BLaER1 (cell line): ENCODE data around the gene MIXL1.

Experiments used
- H3K27ac ChIP-seq: shearing (Covaris generic); formaldehyde crosslinking; 2 replicates; pipeline ENCODE4 v1.8.1; 2022
- H3K27me3 ChIP-seq: shearing (Covaris generic); formaldehyde crosslinking; 2 replicates; pipeline ENCODE4 v1.8.1; 2022
- H3K36me3 ChIP-seq: shearing (Covaris generic); formaldehyde crosslinking; 2 replicates; pipeline ENCODE4 v1.8.1; 2022
- H3K4me1 ChIP-seq: shearing (Covaris generic); formaldehyde crosslinking; 2 replicates; pipeline ENCODE4 v1.8.1; 2022
- H3K4me2 ChIP-seq: shearing (Covaris generic); formaldehyde crosslinking; 2 replicates; pipeline ENCODE4 v1.8.1; 2022
- H3K4me3 ChIP-seq: shearing (Covaris generic); formaldehyde crosslinking; 2 replicates; pipeline ENCODE4 v1.8.1; 2022
- H3K9ac ChIP-seq: shearing (Covaris generic); formaldehyde crosslinking; 2 replicates; pipeline ENCODE4 v1.8.1; 2022
- H3K9me3 ChIP-seq: shearing (Covaris generic); formaldehyde crosslinking; 2 replicates; pipeline ENCODE4 v1.8.1; 2022
- H4K20me1 ChIP-seq: shearing (Covaris generic); formaldehyde crosslinking; 2 replicates; pipeline ENCODE4 v1.8.1; 2022
- Cebpa-rat ChIP-seq: shearing (Covaris generic); IDR thresholded peaks from 2 replicates; pipeline ENCODE4 v1.8.1; 2022

MIXL1 gene

DNA sequence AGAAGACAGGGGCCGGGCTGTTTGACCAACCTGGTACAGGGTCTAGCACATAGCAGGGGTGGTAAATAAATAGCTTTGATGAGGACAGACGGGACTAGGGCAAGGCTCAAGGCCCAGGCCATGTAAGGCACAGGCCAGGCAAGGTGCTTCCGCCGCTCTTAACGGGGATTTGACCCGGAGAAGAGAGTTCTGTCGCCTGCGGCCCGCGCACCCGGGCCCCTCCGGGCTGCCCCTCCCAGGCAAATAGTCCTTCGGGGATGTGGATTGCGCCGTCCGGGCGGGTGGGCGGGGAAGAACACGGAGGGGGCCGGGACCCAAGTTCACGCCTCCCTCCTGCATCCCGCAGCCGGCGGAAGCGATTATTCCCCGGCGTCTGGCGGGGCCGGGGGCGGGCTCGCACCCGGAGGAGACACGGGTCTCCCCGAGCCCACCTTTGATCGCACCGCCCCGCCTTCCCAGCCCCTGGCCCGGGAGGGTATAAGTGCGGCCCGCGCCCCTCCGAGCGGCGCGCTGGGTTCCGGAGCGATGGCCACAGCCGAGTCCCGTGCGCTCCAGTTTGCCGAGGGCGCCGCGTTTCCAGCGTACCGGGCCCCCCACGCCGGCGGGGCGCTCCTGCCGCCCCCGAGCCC, at the start of gene MIXL1:
TSS of gene MIXL1 (plus strand) at position 508 of the 629 bp plus-strand sequence. CDS start at position 526, 18 bp downstream.
- H3K36me3 ChIP-seq = peaks cover 1% of the 10 kb centered on the region; the same call in 1 of the 2 replicates
- peaks cover 11% of the 10 kb centered on the region for H3K4me1 ChIP-seq
- H3K4me3 ChIP-seq = peak within 1 kb of the TSS; percentile 65
- H3K27me3 ChIP-seq = peaks cover 69% of the 10 kb centered on the region
- no peak within 1 kb of the TSS for H3K9ac ChIP-seq
- peak within 1 kb of the TSS; percentile 89 for H3K4me2 ChIP-seq
- H4K20me1 ChIP-seq = peaks cover 24% of the 10 kb centered on the region; the same call in 1 of the 2 replicates
- no peak for TF ChIP-seq Cebpa-rat
- no peaks in the 10 kb centered on the region for H3K9me3 ChIP-seq
- no peak within 1 kb of the TSS for H3K27ac ChIP-seq

DNA sequence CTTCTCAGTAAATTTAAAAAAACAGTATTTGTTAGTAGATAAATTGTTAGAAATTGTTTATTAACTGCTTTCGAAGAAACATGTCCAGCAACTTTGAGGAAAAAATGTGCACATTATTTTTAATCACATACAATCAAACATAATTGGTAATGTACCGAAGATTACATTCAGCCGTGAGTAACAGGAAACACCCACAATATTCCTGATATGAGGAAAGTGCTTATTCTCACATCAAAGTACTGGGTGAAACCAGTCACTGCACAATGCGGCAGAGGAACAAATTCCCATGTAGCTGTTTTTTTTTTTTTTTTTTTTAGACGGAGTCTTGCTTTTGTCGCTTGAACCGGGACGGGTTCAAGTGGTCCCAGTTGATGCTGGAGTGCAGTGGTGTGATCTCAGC, 46.6 kb upstream of the MIXL1 start:
- Histone ChIP-seq H3K4me1 (peaks cover 8% of the 10 kb centered on the region; the same call in 1 of the 2 replicates), H3K36me3 (peaks cover 40% of the 10 kb centered on the region), H3K4me3 (no peak overlapping the region), H3K4me2 (no peak overlapping the region), H3K27ac (no peak overlapping the region), H4K20me1 (peaks cover 92% of the 10 kb centered on the region), H3K9me3 (no peaks in the 10 kb centered on the region), H3K9ac (no peak overlapping the region), H3K27me3 (no peaks in the 10 kb centered on the region)
- no peak for TF ChIP-seq Cebpa-rat

DNA sequence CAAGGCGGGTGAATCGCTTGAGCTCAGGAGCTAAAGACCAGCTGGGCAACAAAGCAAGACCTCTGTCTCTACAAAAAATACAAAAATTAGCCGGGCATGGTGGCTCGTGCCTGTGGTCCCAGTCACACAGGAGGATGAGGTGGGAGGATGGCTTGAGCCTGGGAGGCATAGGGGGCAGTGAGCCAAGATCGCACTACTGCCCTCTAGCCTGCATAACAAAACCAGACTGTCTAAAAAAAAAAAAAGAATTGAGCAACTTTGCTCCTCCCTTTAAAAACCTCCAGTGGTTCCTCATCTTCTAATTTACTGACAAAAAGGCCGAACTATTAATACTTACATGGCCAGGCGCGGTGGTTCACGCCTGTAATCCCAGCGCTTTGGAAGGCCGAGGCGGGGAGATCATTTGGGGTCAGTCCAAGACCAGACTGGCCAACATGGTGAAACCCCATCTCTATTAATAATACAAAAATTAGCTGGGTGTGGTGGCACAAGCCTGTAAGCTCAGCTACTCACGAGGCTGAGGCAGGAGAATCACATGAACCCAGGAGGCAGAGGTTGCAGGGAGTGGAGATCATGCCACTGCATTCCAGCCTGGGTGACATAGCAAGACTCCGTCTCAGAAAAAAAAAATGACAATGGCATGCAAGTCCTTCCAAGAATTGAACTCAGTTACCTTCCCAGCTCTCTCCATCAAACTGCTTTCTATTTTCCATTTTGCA, 41.3 kb upstream of the MIXL1 start:
- Histone ChIP-seq H3K36me3 (peaks cover 54% of the 10 kb centered on the region), H4K20me1 (peaks cover 87% of the 10 kb centered on the region), H3K4me3 (no peak overlapping the region), H3K4me1 (peaks cover 34% of the 10 kb centered on the region), H3K27me3 (no peaks in the 10 kb centered on the region), H3K4me2 (no peak overlapping the region), H3K27ac (no peak overlapping the region), H3K9me3 (no peaks in the 10 kb centered on the region), H3K9ac (no peak overlapping the region)
- 0 out of 2 replicates have a peak, but pooled peaks have one; percentile 32 for TF ChIP-seq Cebpa-rat

DNA sequence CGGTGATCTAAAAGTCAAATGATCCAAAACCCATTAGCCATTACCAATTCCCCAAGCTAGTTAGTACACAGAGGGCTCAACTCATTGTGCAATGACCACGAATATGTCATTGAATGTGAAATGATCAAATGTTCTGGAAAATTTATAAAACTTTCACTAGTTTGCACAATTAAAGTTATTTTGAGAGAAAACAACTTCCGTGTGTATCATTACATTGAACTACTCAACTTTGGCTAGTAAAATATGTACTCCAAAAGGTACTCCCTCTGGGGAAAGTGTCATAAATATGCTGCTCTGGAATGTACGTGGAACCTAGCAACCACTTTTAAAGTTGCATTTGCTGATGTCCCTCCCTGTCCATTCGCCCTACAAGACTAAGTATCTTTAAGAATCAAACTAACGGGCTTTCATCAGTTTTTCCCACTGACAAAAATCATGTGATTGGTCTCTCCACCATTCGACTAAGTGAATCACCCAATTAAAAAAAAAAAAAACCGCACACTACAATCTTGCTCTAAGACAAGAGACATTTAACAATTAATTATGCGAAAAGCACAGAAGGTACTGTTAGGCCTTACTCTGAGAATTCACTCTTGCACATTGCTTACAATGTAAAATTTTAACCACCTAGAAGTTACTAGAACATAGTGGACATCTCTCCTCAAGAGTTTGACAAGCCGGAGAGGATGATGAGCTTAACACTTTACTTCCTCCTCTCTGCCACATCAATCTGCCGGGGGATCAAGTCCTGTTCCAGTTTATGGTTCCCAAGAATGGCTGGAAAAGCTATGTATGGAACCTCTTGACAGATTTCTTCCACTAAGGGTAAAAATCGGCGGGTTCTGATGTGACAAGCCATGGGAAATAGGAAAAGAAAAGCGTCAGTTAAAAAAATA, 38.1 kb upstream of the MIXL1 start:
- Histone ChIP-seq H3K4me2 (peak overlapping the region; percentile 96), H4K20me1 (peaks cover 55% of the 10 kb centered on the region), H3K27me3 (no peaks in the 10 kb centered on the region), H3K9ac (peak overlapping the region; percentile 91), H3K4me1 (peaks cover 42% of the 10 kb centered on the region), H3K36me3 (peaks cover 34% of the 10 kb centered on the region), H3K27ac (peak overlapping the region; percentile 94), H3K4me3 (peak overlapping the region; percentile 80), H3K9me3 (no peaks in the 10 kb centered on the region)
- no peak for TF ChIP-seq Cebpa-rat

DNA sequence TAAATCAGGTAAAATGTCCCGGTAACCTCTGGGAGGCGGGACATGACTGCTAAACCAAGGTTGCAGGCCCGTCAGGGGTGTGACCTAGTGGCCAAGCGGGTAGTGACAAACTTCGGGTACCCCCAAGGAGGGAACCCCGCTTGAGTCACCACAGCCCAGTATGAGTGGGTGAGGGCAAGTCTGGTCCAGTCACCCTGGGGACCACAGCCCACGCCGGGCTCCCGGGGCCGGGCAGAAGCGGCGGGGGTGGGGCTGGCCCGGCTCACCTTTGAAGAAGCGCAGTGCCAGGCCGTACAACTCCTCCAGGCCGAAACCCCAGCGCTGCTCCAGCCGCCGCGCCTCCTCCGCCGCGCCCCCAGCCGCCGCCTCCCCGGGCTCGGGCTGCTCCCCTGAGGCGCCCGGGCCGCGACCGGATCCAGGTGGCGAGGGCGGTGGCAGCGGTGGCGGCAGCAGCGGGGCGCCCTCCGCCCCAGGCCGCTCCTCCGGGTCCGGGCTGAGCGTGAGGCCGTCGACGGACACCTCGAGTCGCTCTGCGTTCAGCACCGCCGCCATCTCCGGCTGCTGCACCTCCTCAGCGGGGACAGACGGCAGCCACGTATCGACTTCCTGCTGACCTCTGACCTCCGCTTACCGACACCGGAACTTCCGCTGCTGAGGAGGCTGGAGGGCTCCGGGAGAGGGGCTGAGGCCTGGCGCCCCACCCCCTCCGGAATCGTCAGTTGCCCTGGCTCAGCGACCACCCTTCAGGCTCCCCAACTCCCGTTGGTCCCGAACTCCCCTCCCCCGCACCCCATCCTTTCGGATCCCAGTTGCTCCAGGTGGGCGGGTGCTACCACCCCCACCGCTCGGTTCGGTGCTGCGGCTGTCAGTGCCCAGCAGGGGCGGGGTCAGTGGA, 37.1 kb upstream of the MIXL1 start, which contains the start of gene ACBD3:
TSS of gene ACBD3 (minus strand) at position 618 of the 895 bp plus-strand sequence. CDS start at position 552, 66 bp downstream.
- H3K4me2 ChIP-seq = peak within 1 kb of the TSS; percentile 96
- peaks cover 28% of the 10 kb centered on the region; the same call in 1 of the 2 replicates for H3K36me3 ChIP-seq
- H3K9me3 ChIP-seq = no peaks in the 10 kb centered on the region
- peaks cover 49% of the 10 kb centered on the region for H4K20me1 ChIP-seq
- H3K4me3 ChIP-seq = peak within 1 kb of the TSS; percentile 80
- peak within 1 kb of the TSS; percentile 91 for H3K9ac ChIP-seq
- peak within 1 kb of the TSS; percentile 94 for H3K27ac ChIP-seq
- no peaks in the 10 kb centered on the region for H3K27me3 ChIP-seq
- TF ChIP-seq Cebpa-rat = no peak
- H3K4me1 ChIP-seq = peaks cover 42% of the 10 kb centered on the region

DNA sequence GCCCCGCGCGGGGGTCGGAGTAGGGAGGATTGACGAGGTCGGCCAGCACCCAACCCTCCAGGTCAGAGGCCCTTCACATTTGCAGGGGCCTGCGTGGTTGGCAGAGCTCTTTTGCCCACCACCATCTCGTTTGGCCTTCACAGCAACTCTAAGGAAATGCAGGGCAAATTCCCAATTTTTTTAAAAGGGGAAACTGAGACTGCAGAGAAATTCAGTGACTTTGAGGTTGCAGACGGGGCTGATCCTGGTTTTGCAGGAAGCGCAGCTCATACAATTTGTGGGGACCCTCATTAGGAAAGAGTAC, 36.5 kb upstream of the MIXL1 start:
- Histone ChIP-seq H3K27ac (peak overlapping the region; percentile 94), H3K9ac (peak overlapping the region; percentile 91)
- no peak for TF ChIP-seq Cebpa-rat

DNA sequence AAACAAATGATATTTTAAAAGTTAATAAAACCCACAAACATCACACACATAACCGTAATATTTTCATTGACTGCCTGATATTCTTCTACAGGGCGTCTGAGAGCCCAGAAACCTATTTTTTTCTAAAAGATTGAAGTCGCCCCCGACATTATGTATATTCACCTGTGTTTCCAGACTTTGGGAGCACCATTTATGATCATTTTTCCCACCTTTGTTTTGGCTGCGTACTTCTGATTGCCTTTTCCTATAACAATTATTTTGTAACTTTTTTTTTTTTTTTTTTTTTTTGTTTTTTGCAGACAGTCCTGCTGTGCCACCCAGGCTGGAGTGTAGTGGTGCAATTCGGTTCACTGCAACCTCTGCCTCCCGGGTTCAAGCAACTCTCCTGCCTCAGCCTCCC, 36.1 kb upstream of the MIXL1 start:
- Histone ChIP-seq H3K9me3 (no peaks in the 10 kb centered on the region), H3K4me3 (peak overlapping the region; percentile 80), H3K27ac (peak overlapping the region; percentile 94), H3K4me2 (peak overlapping the region; percentile 96), H3K36me3 (peaks cover 19% of the 10 kb centered on the region; the same call in 1 of the 2 replicates), H3K9ac (peak overlapping the region; percentile 91), H3K4me1 (peaks cover 34% of the 10 kb centered on the region), H3K27me3 (no peaks in the 10 kb centered on the region), H4K20me1 (peaks cover 39% of the 10 kb centered on the region)
- TF ChIP-seq Cebpa-rat = no peak

More for the DNA sequence above, 36.5 kb upstream of the MIXL1 start:
- peak overlapping the region; percentile 80 for H3K4me3 ChIP-seq
- H3K36me3 ChIP-seq = peaks cover 24% of the 10 kb centered on the region; the same call in 1 of the 2 replicates
- peak overlapping the region; percentile 96 for H3K4me2 ChIP-seq
- no peaks in the 10 kb centered on the region for H3K9me3 ChIP-seq
- H3K27me3 ChIP-seq = no peaks in the 10 kb centered on the region
- H4K20me1 ChIP-seq = peaks cover 43% of the 10 kb centered on the region
- peaks cover 38% of the 10 kb centered on the region for H3K4me1 ChIP-seq

- Histone ChIP-seq H3K4me2 (no peak overlapping the region), H3K9ac (no peak overlapping the region), H3K9me3 (no peaks in the 10 kb centered on the region), H3K36me3 (no peaks in the 10 kb centered on the region), H3K4me1 (peaks cover 6% of the 10 kb centered on the region), H3K4me3 (no peak overlapping the region), H4K20me1 (no peaks in the 10 kb centered on the region), H3K27ac (no peak overlapping the region), H3K27me3 (no peaks in the 10 kb centered on the region)
- TF ChIP-seq Cebpa-rat = no peak
Measured at GRCh38 chr1:226195144-226195543, 28.3 kb upstream of the MIXL1 start.

DNA sequence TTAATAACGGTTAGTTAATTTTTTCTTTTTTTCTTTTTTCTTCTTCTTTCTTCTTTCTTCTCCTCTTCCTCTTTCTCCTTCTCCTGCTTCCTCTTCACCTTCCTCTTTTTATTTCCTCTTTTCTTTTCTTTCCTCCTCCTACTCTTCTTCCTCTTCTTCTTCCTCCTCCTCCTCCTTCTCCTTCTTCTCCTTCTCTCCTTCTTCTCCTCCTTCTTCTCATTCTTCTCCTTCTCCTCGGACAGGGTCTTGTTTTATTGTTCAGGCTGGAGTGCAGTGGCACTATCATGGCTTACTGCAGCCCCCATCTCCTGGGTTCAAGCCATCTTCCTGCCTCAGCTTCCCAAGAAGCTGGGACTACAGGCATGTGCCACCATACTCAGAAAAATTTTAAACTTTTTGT, 23.5 kb upstream of the MIXL1 start:
- no peaks in the 10 kb centered on the region for H3K27me3 ChIP-seq
- no peaks in the 10 kb centered on the region for H4K20me1 ChIP-seq
- H3K27ac ChIP-seq = no peak overlapping the region
- H3K4me3 ChIP-seq = no peak overlapping the region
- no peak overlapping the region for H3K4me2 ChIP-seq
- H3K4me1 ChIP-seq = peaks cover 7% of the 10 kb centered on the region
- H3K9me3 ChIP-seq = no peaks in the 10 kb centered on the region
- H3K9ac ChIP-seq = no peak overlapping the region
- TF ChIP-seq Cebpa-rat = no peak
- H3K36me3 ChIP-seq = no peaks in the 10 kb centered on the region
